Subcutaneous adipose tissue (tissue), 4 donors: ENCODE results near the gene ATP6V0D1. TPM values are rescaled to one million over a fixed set of nuclear protein-coding genes. Genes with fewer than 3 reads are reported as not detected.

Source experiments
- CTCF ChIP-seq: fragments of 450-650 bp; IDR thresholded peaks from one replicate; pipeline ENCODE4 v1.5.1; 2016; ENCODE audit warnings: low read depth, mild to moderate bottlenecking, control low read depth, antibody characterized with exemption, moderate library complexity
- total RNA-seq, 4 donors: library from RNA; depleted of rRNA; stranded (reverse); fragments of >200 nt; gene quantifications; one replicate each; pipeline ENCODE4 v1.1.0, GENCODE V29; 2016

The ATP6V0D1 gene
- total RNA-seq, result 100 to 1,000 TPM in 1 of 4 donors, 10 to 100 TPM in 3; 66.4 to 169 (median 82.9) TPM

GRCh38 chr16:67480833-67481560, at the start of gene ATP6V0D1:
TSS of gene ATP6V0D1 (minus strand) at chr16:67481157. CDS start at chr16:67481086, 71 bp downstream.
- TF ChIP-seq CTCF, result no peak

- no peak for TF ChIP-seq CTCF
Observed at GRCh38 chr16:67530013-67530939, 49.3 kb upstream of the ATP6V0D1 start.

GRCh38 chr16:67529582-67530012, 48.6 kb upstream of the ATP6V0D1 start:
- TF ChIP-seq CTCF, result no peak

- TF ChIP-seq CTCF, result no peak
Observed at GRCh38 chr16:67528870-67529581, 48.1 kb upstream of the ATP6V0D1 start.

- TF ChIP-seq CTCF, result no peak
Observed at GRCh38 chr16:67528222-67528869, 47.4 kb upstream of the ATP6V0D1 start, which contains the start of gene RIPOR1. TSS of gene RIPOR1 (plus strand) at chr16:67528829. CDS start at chr16:67538447, 9,618 bp downstream.

- no peak for TF ChIP-seq CTCF
Observed at GRCh38 chr16:67526149-67526791, 45.3 kb upstream of the ATP6V0D1 start.
